ENCODE data around the gene PCDHGA10.
"Not testable (repeated sequence)": the region's sequence is repeated elsewhere in the genome, so short reads cannot be mapped to it uniquely, and the experiment has no call there.

Gene PCDHGA10

DNA sequence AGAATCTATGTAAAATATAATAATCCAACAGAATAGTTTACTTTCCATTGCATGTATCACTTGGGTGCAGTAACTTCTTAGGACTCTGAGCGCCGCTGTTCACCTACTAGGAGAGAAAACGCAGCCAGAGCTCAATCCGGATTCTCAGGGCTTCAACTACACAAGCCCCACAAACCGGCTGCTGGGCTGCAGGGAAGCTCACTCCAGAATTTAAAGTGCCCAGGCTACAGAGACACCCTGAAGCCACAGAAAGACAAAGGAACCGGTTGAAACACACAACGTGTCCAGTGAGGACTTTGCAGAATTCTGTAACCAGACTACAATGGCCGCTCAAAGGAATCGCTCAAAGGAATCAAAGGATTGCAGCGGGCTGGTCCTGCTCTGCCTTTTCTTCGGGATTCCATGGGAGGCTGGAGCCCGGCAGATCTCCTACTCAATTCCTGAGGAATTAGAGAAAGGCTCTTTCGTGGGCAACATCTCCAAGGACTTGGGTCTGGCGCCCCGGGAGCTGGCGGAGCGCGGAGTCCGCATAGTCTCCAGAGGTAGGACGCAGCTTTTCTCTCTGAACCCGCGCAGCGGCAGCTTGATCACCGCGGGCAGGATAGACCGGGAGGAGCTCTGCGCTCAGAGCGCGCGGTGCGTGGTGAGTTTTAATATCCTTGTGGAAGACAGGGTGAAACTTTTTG, at the start of gene PCDHGA10:
PCDHGA10 (plus strand) TSS at position 134 of the 686 bp plus-strand sequence; CDS start at position 323, 189 bp downstream.
- DNase-seq (ENCODE audit: low spot score) = peak; percentile 78

DNA sequence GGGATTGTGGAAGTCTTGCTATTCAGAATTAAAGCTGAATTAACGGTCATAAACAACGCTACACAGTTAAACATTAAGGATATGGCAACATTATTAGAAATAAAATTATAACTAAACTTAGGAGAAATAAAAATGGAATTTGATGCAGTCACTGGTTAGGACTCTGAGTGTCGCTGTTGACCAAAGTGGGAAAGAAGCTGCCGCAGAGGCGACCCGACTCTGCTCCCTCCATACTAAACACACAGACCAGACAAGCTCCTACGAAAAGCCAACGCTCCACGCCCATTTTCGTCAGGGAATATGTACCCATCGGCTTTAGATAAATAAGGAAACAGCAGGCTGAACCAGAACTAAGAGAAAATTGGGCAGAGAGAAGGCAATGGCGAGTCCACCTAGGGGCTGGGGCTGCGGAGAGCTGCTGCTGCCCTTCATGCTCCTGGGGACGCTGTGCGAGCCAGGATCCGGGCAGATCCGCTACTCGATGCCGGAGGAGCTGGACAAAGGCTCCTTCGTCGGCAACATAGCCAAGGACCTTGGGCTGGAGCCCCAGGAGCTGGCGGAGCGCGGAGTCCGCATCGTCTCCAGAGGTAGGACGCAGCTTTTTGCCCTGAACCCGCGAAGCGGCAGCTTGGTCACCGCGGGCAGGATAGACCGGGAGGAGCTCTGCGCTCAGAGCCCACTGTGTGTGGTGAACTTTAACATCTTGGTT, 48.7 kb upstream of the PCDHGA10 start, which contains the start of gene PCDHGA5:
PCDHGA5 (plus strand) TSS at position 211 of the 709 bp plus-strand sequence; CDS start at position 380, 169 bp downstream.
- DNase-seq (ENCODE audit: low spot score) = no peak

DNA sequence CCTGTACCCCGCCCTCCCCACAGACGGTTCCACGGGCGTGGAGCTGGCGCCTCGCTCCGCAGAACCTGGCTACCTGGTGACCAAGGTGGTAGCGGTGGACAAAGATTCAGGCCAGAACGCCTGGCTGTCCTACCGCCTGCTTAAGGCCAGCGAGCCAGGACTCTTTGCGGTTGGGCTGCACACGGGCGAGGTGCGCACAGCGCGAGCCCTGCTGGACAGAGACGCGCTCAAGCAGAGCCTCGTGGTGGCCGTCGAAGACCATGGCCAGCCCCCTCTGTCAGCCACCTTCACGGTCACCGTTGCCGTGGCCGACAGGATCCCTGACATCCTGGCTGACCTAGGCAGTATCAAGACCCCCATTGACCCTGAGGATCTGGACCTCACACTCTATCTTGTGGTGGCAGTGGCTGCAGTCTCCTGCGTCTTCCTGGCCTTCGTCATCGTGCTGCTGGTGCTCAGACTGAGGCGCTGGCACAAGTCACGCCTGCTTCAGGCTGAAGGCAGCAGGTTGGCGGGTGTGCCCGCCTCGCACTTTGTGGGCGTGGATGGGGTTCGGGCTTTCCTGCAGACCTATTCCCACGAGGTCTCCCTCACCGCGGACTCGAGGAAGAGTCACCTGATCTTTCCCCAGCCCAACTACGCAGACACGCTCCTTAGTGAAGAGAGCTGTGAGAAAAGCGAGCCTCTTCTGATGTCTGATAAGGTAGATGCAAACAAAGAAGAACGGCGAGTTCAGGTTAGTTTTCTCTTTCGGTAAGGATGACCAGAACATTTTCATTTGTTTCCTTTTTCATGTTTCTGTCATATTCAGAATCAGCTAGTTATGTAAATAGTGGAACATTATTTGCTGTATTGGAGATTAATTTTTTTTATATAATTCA, 46.5 kb upstream of the PCDHGA10 start:
- DNase-seq (ENCODE audit: low spot score) = no peak

DNA sequence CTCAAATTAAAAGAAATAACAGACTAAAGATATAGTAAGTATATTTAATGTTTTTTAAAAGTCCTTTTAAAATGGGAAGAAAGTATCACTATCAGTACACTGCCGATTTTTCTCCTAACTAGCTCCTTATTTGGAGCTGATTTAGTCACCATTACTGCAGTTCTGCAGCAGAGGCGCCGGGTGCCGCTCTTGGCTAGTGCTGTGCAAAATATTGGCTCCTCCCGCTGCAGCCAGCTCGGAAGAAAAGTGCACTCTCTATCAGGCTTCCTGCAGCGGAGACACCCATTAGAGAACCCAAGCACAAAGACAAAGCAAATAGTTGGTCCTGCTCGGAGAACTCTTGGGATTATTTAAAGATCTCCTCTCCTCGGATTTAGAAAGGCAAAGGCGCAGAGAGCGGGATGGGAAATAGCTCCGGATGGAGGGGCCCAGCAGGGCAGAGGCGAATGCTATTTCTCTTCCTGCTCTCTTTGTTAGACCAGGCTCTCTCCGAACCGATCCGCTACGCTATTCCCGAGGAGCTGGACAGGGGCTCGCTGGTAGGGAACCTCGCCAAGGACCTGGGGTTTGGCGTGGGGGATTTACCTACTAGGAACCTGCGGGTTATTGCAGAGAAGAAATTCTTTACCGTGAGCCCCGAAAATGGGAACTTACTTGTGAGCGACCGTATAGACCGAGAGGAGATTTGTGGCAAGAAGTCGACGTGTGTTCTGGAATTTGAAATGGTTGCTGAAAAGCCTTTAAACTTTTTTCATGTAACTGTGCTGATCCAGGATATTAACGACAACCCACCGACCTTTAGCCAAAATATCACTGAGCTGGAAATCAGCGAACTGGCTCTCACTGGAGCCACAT, 42.6 kb upstream of the PCDHGA10 start, which contains the start of gene PCDHGB3:
PCDHGB3 (plus strand) TSS at position 249 of the 855 bp plus-strand sequence; CDS start at position 402, 153 bp downstream.
- peak; percentile 82 for DNase-seq (ENCODE audit: low spot score)

DNA sequence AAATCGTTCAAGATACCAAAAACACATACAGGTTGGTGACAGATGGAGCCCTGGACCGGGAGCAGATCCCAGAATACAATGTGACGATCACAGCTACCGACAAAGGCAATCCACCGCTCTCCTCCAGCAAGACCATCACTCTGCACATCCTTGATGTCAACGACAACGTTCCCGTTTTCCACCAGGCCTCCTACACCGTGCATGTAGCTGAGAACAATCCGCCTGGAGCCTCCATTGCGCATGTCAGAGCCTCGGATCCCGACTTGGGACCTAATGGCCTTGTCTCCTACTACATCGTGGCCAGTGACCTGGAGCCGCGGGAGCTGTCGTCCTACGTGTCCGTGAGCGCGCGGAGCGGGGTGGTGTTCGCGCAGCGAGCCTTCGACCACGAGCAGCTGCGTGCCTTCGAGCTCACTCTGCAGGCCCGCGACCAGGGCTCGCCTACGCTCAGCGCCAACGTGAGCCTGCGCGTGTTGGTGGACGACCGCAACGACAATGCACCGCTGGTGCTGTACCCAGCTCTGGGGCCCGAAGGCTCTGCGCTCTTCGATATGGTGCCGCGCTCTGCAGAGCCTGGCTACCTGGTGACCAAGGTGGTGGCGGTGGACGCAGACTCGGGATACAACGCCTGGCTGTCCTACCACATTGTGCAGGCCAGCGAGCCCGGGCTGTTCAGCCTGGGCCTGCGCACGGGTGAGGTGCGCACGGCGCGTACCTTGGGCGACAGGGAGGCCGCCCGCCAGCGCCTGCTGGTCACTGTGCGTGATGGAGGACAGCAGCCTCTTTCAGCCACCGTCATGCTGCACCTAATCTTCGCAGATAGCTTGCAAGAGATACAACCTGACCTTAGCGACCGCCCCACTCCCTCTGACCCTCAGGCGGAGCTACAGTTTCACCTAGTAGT, 41.0 kb upstream of the PCDHGA10 start:
- no peak for DNase-seq (ENCODE audit: low spot score)

DNA sequence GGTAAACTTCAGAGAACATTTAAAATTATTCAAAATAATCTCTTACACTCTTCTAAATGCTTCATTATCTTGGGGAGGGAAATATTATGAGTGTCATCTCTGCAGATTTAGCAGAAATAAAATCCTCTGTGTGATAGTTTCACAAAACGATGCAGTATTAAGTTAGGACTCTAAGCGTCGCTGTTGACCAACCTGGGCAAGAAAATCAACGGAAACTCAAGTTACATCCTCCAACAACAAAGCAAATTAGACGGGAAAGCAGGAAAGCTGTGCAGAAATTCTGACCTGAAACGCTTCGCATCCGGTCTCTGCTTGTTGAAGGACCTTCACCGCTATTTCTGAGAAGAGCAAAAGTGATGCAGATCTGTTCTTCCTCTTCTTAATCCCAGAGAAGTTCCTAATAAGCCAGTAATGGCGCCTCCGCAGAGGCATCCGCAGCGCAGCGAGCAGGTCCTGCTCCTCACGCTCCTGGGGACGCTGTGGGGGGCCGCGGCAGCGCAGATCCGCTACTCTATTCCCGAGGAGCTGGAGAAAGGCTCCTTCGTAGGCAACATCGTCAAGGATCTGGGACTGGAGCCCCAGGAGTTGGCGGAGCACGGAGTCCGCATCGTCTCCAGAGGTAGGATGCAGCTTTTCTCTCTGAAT, 39.0 kb upstream of the PCDHGA10 start, which contains the start of gene PCDHGA6:
PCDHGA6 (plus strand) TSS at position 219 of the 645 bp plus-strand sequence; CDS start at position 412, 193 bp downstream.
- DNase-seq (ENCODE audit: low spot score) = no peak

DNA sequence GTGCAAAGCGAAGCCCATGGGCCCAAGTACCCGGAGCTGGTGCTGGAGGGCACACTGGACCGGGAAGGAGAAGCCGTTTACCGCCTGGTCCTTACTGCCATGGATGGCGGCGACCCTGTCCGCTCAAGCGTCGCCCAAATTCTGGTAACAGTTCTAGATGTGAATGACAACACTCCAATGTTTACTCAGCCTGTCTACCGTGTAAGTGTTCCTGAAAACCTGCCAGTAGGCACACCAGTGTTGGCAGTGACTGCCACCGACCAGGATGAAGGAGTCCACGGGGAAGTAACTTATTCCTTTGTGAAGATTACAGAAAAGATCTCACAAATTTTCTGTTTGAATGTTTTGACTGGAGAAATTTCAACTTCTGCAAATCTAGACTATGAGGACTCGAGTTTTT, 38.2 kb upstream of the PCDHGA10 start:
- DNase-seq (ENCODE audit: low spot score) = no peak

DNA sequence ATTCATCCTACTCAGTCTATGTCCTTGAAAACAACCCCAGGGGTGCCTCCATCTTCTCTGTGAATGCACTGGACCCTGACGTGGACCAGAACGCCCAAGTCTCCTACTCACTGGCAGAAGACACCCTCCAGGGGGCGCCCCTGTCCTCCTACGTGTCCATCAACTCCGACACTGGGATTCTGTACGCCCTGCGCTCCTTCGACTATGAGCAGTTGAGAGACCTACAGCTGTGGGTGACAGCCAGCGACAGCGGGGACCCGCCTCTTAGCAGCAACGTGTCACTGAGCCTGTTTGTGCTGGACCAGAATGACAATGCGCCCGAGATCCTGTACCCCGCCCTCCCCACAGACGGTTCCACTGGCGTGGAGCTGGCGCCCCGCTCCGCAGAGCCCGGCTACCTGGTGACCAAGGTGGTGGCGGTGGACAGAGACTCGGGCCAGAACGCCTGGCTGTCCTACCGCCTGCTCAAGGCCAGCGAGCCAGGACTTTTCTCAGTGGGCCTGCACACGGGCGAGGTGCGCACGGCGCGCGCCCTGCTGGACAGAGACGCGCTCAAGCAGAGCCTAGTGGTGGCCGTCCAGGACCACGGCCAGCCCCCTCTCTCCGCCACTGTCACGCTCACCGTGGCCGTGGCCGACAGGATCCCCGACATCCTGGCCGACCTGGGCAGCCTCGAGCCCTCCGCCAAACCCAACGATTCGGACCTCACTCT, 37.2 kb upstream of the PCDHGA10 start:
- not testable (repeated sequence) for DNase-seq (ENCODE audit: low spot score)

DNA sequence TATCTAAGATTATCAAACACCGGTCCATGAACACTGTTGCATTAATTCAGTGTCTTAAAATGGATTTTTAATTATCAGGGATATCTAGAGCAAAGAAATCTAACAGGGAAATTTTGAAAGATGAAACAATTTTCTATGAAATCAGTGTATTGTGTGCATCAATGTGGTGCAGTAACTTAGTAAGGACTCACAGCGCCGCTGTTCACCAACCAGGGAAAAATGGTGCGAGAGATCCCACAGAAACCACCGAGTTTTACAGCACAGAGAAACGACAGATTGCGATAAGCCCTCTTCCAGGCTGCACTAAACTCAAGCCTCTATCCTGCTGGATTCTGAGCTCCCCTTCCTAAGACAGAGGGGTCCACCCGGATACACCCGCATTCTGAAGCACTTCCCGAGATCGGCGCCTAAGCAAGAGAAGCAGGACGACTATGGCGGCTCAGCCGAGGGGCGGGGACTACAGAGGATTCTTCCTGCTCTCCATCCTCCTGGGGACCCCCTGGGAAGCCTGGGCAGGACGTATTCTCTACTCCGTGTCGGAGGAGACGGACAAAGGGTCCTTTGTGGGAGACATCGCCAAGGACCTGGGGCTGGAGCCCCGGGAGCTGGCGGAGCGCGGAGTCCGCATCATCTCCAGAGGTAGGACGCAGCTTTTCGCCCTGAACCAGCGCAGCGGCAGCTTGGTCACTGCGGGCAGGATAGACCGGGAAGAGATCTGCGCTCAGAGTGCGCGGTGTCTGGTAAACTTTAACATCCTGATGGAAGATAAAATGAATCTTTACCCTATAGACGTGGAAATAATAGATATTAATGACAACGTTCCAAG, 30.1 kb upstream of the PCDHGA10 start, which contains the start of gene PCDHGA7:
PCDHGA7 (plus strand) TSS at position 274 of the 826 bp plus-strand sequence; CDS start at position 432, 158 bp downstream.
- DNase-seq (ENCODE audit: low spot score) = peak; percentile 65

DNA sequence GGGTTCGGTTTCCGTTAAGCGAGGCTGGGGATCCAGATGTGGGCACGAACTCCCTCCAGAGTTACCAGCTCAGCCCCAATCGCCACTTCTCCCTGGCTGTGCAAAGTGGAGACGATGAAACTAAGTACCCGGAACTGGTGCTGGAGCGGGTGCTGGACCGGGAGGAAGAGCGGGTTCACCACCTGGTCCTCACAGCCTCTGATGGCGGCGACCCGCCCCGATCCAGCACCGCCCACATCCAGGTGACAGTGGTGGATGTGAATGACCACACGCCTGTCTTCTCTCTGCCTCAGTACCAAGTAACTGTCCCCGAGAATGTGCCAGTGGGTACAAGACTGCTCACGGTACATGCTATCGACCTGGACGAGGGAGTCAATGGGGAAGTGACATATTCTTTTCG, 29.4 kb upstream of the PCDHGA10 start:
- DNase-seq (ENCODE audit: low spot score) = no peak

DNA sequence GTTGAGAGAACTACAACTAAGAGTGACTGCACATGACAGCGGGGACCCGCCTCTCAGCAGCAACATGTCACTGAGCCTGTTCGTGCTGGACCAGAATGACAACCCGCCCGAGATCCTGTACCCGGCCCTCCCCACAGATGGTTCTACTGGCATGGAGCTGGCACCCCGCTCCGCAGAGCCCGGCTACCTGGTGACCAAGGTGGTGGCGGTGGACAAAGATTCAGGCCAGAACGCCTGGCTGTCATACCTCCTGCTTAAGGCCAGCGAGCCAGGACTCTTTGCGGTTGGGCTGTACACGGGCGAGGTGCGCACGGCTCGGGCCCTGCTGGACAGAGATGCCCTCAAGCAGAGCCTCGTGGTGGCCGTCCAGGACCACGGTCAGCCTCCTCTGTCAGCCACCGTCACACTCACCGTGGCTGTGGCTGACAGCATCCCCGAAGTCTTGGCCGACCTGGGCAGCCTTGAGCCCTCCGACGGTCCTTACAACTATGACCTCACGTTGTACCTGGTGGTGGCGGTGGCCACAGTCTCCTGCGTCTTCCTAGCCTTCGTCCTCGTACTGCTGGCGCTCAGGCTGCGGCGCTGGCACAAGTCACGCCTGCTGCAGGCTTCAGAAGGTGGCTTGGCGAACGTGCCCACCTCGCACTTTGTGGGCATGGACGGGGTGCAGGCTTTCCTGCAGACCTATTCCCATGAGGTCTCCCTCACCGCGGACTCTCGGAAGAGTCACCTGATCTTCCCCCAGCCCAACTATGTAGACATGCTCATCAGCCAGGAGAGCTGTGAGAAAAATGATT, 28.1 kb upstream of the PCDHGA10 start:
- no peak for DNase-seq (ENCODE audit: low spot score)

DNA sequence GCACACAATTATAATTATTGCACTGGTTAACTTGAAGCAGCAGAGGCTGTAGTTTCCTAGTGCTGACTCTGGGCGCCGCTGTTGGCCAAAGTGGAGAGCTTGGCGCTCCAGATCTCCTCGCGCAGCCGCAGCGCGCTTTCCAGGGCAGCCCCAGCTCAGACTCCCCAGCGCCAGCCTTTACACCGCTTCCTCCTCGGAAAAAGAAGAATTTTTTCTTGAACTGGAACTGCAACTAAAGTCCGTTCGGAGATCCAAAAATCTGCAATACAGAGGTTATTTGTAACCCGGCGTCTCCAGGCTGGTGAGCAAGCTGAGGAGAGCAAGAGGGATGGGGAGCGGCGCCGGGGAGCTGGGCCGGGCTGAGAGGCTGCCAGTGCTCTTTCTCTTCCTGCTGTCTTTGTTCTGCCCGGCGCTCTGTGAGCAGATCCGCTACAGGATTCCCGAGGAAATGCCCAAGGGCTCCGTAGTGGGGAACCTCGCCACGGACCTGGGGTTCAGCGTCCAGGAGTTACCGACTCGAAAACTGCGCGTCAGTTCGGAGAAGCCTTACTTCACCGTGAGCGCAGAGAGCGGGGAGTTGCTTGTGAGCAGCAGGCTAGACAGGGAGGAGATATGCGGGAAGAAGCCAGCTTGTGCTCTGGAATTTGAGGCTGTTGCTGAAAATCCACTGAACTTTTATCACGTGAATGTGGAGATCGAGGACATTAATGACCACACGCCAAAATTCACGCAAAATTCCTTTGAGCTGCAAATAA, 25.1 kb upstream of the PCDHGA10 start, which contains the start of gene PCDHGB4:
PCDHGB4 (plus strand) TSS at position 142 of the 755 bp plus-strand sequence; CDS start at position 329, 187 bp downstream.
- not testable (repeated sequence) for DNase-seq (ENCODE audit: low spot score)

DNA sequence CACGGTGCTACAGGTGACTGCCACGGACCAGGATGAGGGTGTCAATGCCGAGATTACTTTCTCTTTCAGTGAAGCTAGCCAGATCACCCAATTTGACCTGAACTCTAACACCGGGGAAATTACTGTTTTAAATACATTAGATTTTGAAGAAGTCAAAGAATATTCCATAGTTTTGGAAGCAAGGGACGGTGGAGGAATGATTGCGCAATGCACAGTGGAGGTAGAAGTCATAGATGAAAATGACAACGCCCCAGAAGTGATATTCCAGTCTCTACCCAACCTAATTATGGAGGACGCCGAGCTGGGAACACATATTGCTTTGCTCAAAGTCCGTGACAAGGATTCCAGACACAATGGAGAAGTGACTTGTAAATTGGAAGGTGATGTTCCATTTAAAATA, 24.1 kb upstream of the PCDHGA10 start:
- no peak for DNase-seq (ENCODE audit: low spot score)

DNA sequence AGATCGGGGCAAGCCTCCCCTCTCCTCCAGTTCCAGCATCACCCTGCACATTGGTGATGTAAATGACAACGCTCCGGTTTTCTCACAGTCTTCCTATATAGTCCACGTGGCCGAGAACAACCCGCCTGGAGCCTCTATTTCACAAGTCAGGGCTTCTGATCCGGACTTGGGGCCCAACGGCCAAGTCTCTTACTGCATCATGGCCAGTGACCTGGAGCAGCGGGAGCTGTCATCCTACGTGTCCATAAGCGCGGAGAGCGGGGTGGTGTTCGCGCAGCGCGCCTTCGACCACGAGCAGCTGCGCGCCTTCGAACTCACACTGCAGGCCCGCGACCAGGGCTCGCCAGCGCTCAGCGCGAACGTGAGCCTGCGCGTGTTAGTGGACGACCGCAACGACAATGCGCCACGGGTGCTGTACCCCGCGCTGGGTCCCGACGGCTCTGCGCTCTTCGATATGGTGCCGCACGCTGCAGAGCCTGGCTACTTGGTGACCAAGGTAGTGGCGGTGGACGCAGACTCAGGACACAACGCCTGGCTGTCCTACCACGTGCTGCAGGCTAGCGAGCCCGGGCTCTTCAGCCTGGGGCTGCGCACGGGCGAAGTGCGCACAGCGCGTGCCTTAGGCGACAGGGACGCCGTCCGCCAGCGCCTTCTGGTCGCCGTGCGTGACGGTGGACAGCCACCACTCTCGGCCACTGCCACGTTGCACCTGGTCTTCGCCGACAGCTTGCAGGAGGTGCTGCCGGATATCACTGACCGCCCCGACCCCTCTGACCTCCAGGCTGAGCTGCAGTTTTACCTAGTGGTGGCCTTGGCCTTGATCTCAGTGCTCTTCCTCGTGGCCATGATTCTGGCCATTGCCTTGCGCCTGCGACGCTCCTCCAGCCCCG, 23.4 kb upstream of the PCDHGA10 start:
- DNase-seq (ENCODE audit: low spot score) = no peak
